Epithelial cell of proximal tubule (primary cell): Measurements from ENCODE around the gene FTO. TPM values are rescaled to one million over a fixed set of nuclear protein-coding genes. Genes with fewer than 3 reads are reported as not detected.

Experiments used
- DNase-seq: peaks from one replicate; pipeline ENCODE4 v3.0.0-alpha.2; 2011; ENCODE audit warnings: low read depth
- H3K4me3 ChIP-seq: 2 replicates; pipeline ENCODE4 v1.5.1; 2011; ENCODE audit warnings: low read depth, mild to moderate bottlenecking, low read length
- CTCF ChIP-seq: conservative IDR thresholded peaks from 2 replicates; pipeline ENCODE4 v1.5.1; 2012; ENCODE audit warnings: low read depth, mild to moderate bottlenecking, low read length
- total RNA-seq: library from RNA; depleted of rRNA; stranded (reverse); fragments of >200 nt; gene quantifications from 2 replicates; pipeline ENCODE4 v1.2.3, GENCODE V29; 2015

Gene FTO
- total RNA-seq, 1 donor from 2014 or later, result 62.7 TPM

- H3K4me3 ChIP-seq, result no peak overlapping the region
- TF ChIP-seq CTCF, result no peak
- DNase-seq, result peak; percentile 70
Observed at GRCh38 chr16:53745086-53745485, 41.1 kb downstream of the FTO start.

GRCh38 chr16:53745753-53746266 is 41.9 kb downstream of the FTO start:
- TF ChIP-seq CTCF, result peak; percentile 49
- peak overlapping the region; percentile 22 for H3K4me3 ChIP-seq
- DNase-seq, result no peak

- no peak for DNase-seq
- H3K4me3 ChIP-seq, result no peak overlapping the region
- TF ChIP-seq CTCF, result no peak
Observed at GRCh38 chr16:53752560-53752959, 48.6 kb downstream of the FTO start.

GRCh38 chr16:53753431-53753830 is 49.5 kb downstream of the FTO start:
- H3K4me3 ChIP-seq, result no peak overlapping the region
- DNase-seq, result no peak
- TF ChIP-seq CTCF, result peak; percentile 12

GRCh38 chr16:53755026-53755910 is 51.3 kb downstream of the FTO start:
- peak; percentile 3 for TF ChIP-seq CTCF
- no peak for DNase-seq
- H3K4me3 ChIP-seq, result no peak overlapping the region

GRCh38 chr16:53756275-53756996 is 52.5 kb downstream of the FTO start:
- no peak for TF ChIP-seq CTCF
- H3K4me3 ChIP-seq, result no peak overlapping the region
- DNase-seq, result peak; percentile 94
